IMR-90 (cell line): ENCODE data around the gene AMOTL2. TPM values are rescaled to one million over a fixed set of nuclear protein-coding genes. Genes with fewer than 3 reads are reported as not detected.

Experiments used
- ATAC-seq: fragments of 200-7000 bp; cut with Tn5 transposase; 2 replicates; pipeline ENCODE4 v1.9.1; 2020; ENCODE audit warnings: low read depth, mild to moderate bottlenecking, moderate library complexity
- BruUV-seq: library from RNA; stranded (reverse); fragments of 400-500 nt; replicated peaks from 2 replicates; lab custom pipeline; 2021; lab: Mats Ljungman, UMichigan
- CTCF ChIA-PET: fragments of 300-600 bp; formaldehyde crosslinking; extraction: SDS; loops from one replicate; lab custom pipeline; 2021; ENCODE audit warnings: antibody characterized with exemption; lab: Yijun Ruan, JAX
- POLR2A ChIA-PET: fragments of 300-600 bp; sonication (Branson Sonifier 250); formaldehyde crosslinking; loops from one replicate; lab custom pipeline; 2022; ENCODE audit warnings: antibody characterized with exemption; ENCODE audit not compliant: unreplicated experiment; lab: Charles Lee
- DNase-seq: peaks from one replicate; pipeline ENCODE4 v3.0.0; 2013
- H2AFZ ChIP-seq: replicated peaks from 2 replicates; pipeline ENCODE3; 2013; ENCODE audit warnings: low read length, mild to moderate bottlenecking; ENCODE audit not compliant: poor library complexity
- H2AK5ac ChIP-seq: 2 replicates; pipeline ENCODE4 v1.6.1; 2013; ENCODE audit warnings: low read depth, low read length, inconsistent platforms
- H2AK9ac ChIP-seq: replicated peaks from 2 replicates; pipeline ENCODE3; 2013; ENCODE audit warnings: mild to moderate bottlenecking, low read depth, low read length, moderate library complexity; ENCODE audit not compliant: poor library complexity
- H2BK120ac ChIP-seq: 2 replicates; pipeline ENCODE4 v1.6.1; 2013; ENCODE audit warnings: low read depth, low read length, inconsistent platforms
- H2BK15ac ChIP-seq: 3 replicates; pipeline ENCODE4 v1.6.1; 2013; ENCODE audit warnings: low read depth, low read length, inconsistent platforms
- H2BK20ac ChIP-seq: 2 replicates; pipeline ENCODE4 v1.6.1; 2013; ENCODE audit warnings: low read depth, mild to moderate bottlenecking, inconsistent platforms, low read length, moderate library complexity
- H2BK5ac ChIP-seq: 2 replicates; pipeline ENCODE4 v1.6.1; 2013; ENCODE audit warnings: mild to moderate bottlenecking, low read depth, low read length, inconsistent platforms; ENCODE audit not compliant: poor library complexity, severe bottlenecking
- H3K14ac ChIP-seq: replicated peaks from 2 replicates; pipeline ENCODE4 v1.6.1; 2013; ENCODE audit warnings: low read depth, low read length, inconsistent platforms
- H3K18ac ChIP-seq: 2 replicates; pipeline ENCODE4 v1.6.1; 2013; ENCODE audit warnings: low read depth, low read length, control low read depth
- H3K23ac ChIP-seq: 2 replicates; pipeline ENCODE4 v1.6.1; 2013; ENCODE audit warnings: low read depth, low read length, inconsistent platforms
- H3K27ac ChIP-seq: 2 replicates; pipeline ENCODE4 v1.5.1; 2013; ENCODE audit warnings: mild to moderate bottlenecking, control low read depth, low read length; ENCODE audit not compliant: insufficient read depth
- H3K27me3 ChIP-seq: 2 replicates; pipeline ENCODE4 v1.6.1; 2013; ENCODE audit warnings: low read length; ENCODE audit not compliant: control insufficient read depth, insufficient read depth
- H3K36me3 ChIP-seq: 2 replicates; pipeline ENCODE4 v1.6.1; 2013; ENCODE audit warnings: low read length, mixed read lengths; ENCODE audit not compliant: control insufficient read depth, insufficient read depth
- H3K4ac ChIP-seq: 2 replicates; pipeline ENCODE4 v1.6.1; 2013; ENCODE audit warnings: low read depth, low read length, inconsistent platforms
- H3K4me1 ChIP-seq: 2 replicates; pipeline ENCODE4 v1.6.1; 2013; ENCODE audit warnings: low read length, mixed read lengths; ENCODE audit not compliant: control insufficient read depth, insufficient read depth
- H3K4me2 ChIP-seq: 2 replicates; pipeline ENCODE4 v1.6.1; 2013; ENCODE audit warnings: low read depth, mild to moderate bottlenecking, control low read depth, low read length, moderate library complexity
- H3K4me3 ChIP-seq: 2 replicates; pipeline ENCODE4 v1.5.1; 2013; ENCODE audit warnings: low read depth, mild to moderate bottlenecking, control low read depth, low read length, moderate library complexity; ENCODE audit not compliant: insufficient read depth
- H3K56ac ChIP-seq: 2 replicates; pipeline ENCODE4 v1.6.1; 2013; ENCODE audit warnings: low read length, inconsistent platforms; ENCODE audit not compliant: insufficient read depth; ENCODE audit errors: extremely low read depth
- H3K79me1 ChIP-seq, 2 experiments: 2 replicates each; pipeline ENCODE4 v1.6.1; 2013; ENCODE audit warnings: low read length in 2 of 2, inconsistent platforms in 1 of 2, low read depth in 1 of 2
- H3K9ac ChIP-seq: 2 replicates; pipeline ENCODE4 v1.6.1; 2013; ENCODE audit warnings: low read depth, low read length, control low read depth
- H3K9me1 ChIP-seq: 2 replicates; pipeline ENCODE4 v1.6.1; 2013; ENCODE audit warnings: low read length, inconsistent platforms; ENCODE audit not compliant: insufficient read depth
- H3K9me3 ChIP-seq: 2 replicates; pipeline ENCODE4 v1.6.1; 2013; ENCODE audit warnings: low read length; ENCODE audit not compliant: control insufficient read depth, insufficient read depth
- H4K20me1 ChIP-seq: 2 replicates; pipeline ENCODE4 v1.6.1; 2013; ENCODE audit warnings: low read length, inconsistent platforms; ENCODE audit not compliant: insufficient read depth
- H4K5ac ChIP-seq: 2 replicates; pipeline ENCODE4 v1.6.1; 2013; ENCODE audit warnings: mild to moderate bottlenecking, low read depth, low read length, control low read depth
- H4K8ac ChIP-seq, 2 experiments: 2 replicates each; pipeline ENCODE4 v1.6.1; 2013; ENCODE audit warnings: low read depth in 2 of 2, low read length in 2 of 2, control low read depth in 1 of 2, inconsistent platforms in 1 of 2
- H4K91ac ChIP-seq: 2 replicates; pipeline ENCODE4 v1.6.1; 2013; ENCODE audit warnings: low read depth, low read length, inconsistent platforms; ENCODE audit not compliant: insufficient read depth
- BHLHE40 ChIP-seq: fragments of 150-350 bp; IDR thresholded peaks from 2 replicates; pipeline ENCODE4 v1.6.1; 2016; ENCODE audit warnings: mild to moderate bottlenecking, low read depth, low read length
- CEBPB ChIP-seq: IDR thresholded peaks from 2 replicates; pipeline ENCODE4 v1.6.1; 2012; ENCODE audit warnings: low read depth, low read length, improper control_type of control experiment
- CHD1 ChIP-seq: IDR thresholded peaks from 2 replicates; pipeline ENCODE4 v1.6.1; 2012; ENCODE audit warnings: low read depth, low read length, improper control_type of control experiment
- FOS ChIP-seq: fragments of 150-350 bp; IDR thresholded peaks from 2 replicates; pipeline ENCODE4 v1.6.1; 2016; ENCODE audit warnings: low read depth, low read length
- MAFK ChIP-seq: IDR thresholded peaks from 2 replicates; pipeline ENCODE4 v1.6.1; 2012; ENCODE audit warnings: low read depth, low read length, improper control_type of control experiment
- MAZ ChIP-seq: IDR thresholded peaks from 2 replicates; pipeline ENCODE4 v1.6.1; 2012; ENCODE audit warnings: low read depth, mild to moderate bottlenecking, low read length, improper control_type of control experiment, moderate library complexity, borderline replicate concordance
- MXI1 ChIP-seq: IDR thresholded peaks from 2 replicates; pipeline ENCODE4 v1.6.1; 2012; ENCODE audit warnings: low read depth, mild to moderate bottlenecking, low read length, moderate library complexity, borderline replicate concordance
- NFE2L2 ChIP-seq: fragments of 150-350 bp; IDR thresholded peaks from 2 replicates; pipeline ENCODE4 v1.6.1; 2016; ENCODE audit warnings: low read depth, mild to moderate bottlenecking, low read length
- POLR2A ChIP-seq: IDR thresholded peaks from 2 replicates; pipeline ENCODE4 v1.6.1; 2012; ENCODE audit warnings: mild to moderate bottlenecking, low read depth, low read length
- RAD21 ChIP-seq: IDR thresholded peaks from 2 replicates; pipeline ENCODE4 v1.6.1; 2012; ENCODE audit warnings: low read length, improper control_type of control experiment
- RCOR1 ChIP-seq: IDR thresholded peaks from 2 replicates; pipeline ENCODE4 v1.6.1; 2012; ENCODE audit warnings: mild to moderate bottlenecking, low read length, improper control_type of control experiment; ENCODE audit not compliant: insufficient replicate concordance
- RFX5 ChIP-seq: IDR thresholded peaks from 2 replicates; pipeline ENCODE4 v1.8.0; 2012; ENCODE audit warnings: low read depth, mild to moderate bottlenecking, low read length, moderate library complexity
- SMC3 ChIP-seq: fragments of 150-350 bp; IDR thresholded peaks from 2 replicates; pipeline ENCODE4 v1.6.1; 2016; ENCODE audit warnings: low read depth, mild to moderate bottlenecking, antibody characterized with exemption, low read length, moderate library complexity
- WGBS, 2 experiments: methylation state at CpG; one replicate each; pipeline versions ENCODE4 v1.1.5 to v1.1.7; 2013; ENCODE audit warnings: missing lambda C conversion rate in 2 of 2; ENCODE audit not compliant: insufficient read length in 1 of 2; ENCODE audit errors: extremely low coverage in 2 of 2; 5-methylcytosine and 5-hydroxymethylcytosine counted together
- dilution Hi-C: fragments of 300-500 bp; cut with HindIII; formaldehyde crosslinking; loops from one replicate; pipeline ENCODE4 v1.14.3; 2018; ENCODE audit warnings: low sequenced_read_pairs; ENCODE audit not compliant: unreplicated experiment
- in situ Hi-C: fragments of 300-500 bp; cut with MboI; formaldehyde crosslinking; loops from 3 replicates; pipeline ENCODE4 v1.14.3; 2019; ENCODE audit warnings: low sequenced_read_pairs, inconsistent platforms, mixed read lengths
- intact Hi-C: fragments of 100-400 bp; cut with micrococcal nuclease; formaldehyde crosslinking; loops from 2 replicates; pipeline ENCODE4 v1.10.0; 2022
- polyA plus RNA-seq, 3 experiments: library from polyadenylated mRNA; depleted of rRNA; stranded (reverse); fragments of >200 nt; gene quantifications; 2 replicates each; pipeline ENCODE4 v1.2.3, GENCODE V29; 2012; ENCODE audit warnings: low replicate concordance in 1 of 3
- total RNA-seq: library from RNA; depleted of rRNA; stranded (reverse); fragments of >200 nt; gene quantifications from 2 replicates; pipeline ENCODE4 v1.2.3, GENCODE V29; 2012
- TF ChIP-seq, protein P1 (sequence below): fragments of 150-350 bp; IDR thresholded peaks from 2 replicates; pipeline ENCODE4 v1.6.1; 2017; ENCODE audit warnings: mild to moderate bottlenecking, antibody characterized with exemption, low read length, low read depth
- TF ChIP-seq, protein P2 (sequence below): conservative IDR thresholded peaks from 2 replicates; pipeline ENCODE4 v1.5.1; 2012; ENCODE audit warnings: mild to moderate bottlenecking, low read depth, low read length, improper control_type of control experiment
- TF ChIP-seq, protein P3 (sequence below): fragments of 150-350 bp; IDR thresholded peaks from 2 replicates; pipeline ENCODE4 v1.6.1; 2016; ENCODE audit warnings: low read depth, mild to moderate bottlenecking, low read length, moderate library complexity, borderline replicate concordance

AMOTL2 gene
- total and polyA plus RNA-seq, 2 of the 4 experiments (the other 2 are of a cell fraction): 162 to 176 TPM

DNA sequence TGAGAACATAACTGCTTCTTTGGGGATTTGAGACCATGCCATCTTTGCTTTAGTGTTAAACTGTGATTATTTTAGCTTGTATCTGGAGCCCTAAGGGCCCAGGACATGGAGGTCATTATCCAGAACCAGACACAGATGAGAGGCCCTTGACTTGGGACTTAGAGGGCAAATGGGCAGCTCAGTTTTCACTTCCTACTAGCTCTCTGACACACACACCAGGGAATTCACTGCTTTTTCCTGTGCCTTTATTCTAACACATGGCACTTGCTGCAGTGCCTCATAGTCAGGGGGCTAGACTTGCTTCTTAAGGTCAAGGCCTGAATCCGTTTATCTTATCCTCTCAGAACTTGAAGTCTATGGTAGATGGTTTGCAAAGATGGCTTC, 33.3 kb downstream of the AMOTL2 start:
- Histone ChIP-seq H2BK120ac (peak overlapping the region; percentile 95), H2AFZ (peak overlapping the region; percentile 80), H3K9me1 (peaks cover 19% of the 10 kb centered on the region), H2BK20ac (peak overlapping the region; percentile 84), H4K20me1 (no peaks in the 10 kb centered on the region), H3K14ac (peak overlapping the region; percentile 90), H3K27me3 (no peaks in the 10 kb centered on the region), H4K8ac (peak overlapping the region; percentile 25 to 84; a peak in 3 of 4 replicates), H3K9me3 (no peaks in the 10 kb centered on the region), H2BK15ac (peak overlapping the region; percentile 93), H3K79me1 (peaks cover 0 to 3% of the 10 kb centered on the region in 2 experiments; a peak in 1 of 4 replicates), H3K4me2 (no peak overlapping the region), H3K4me1 (peaks cover 26% of the 10 kb centered on the region), H2AK9ac (peak overlapping the region; percentile 86), H3K4ac (peak overlapping the region; percentile 92), H3K4me3 (no peak overlapping the region), H2BK5ac (peak overlapping the region; percentile 80), H4K5ac (peak overlapping the region; percentile 98; the same call in 1 of the 2 replicates), H3K56ac (no peak overlapping the region), H3K36me3 (no peaks in the 10 kb centered on the region), H4K91ac (peak overlapping the region; percentile 76), H3K27ac (0 out of 2 replicates have a peak overlapping the region, but pooled peaks have one; percentile 16), H3K9ac (no peak overlapping the region), H3K23ac (peak overlapping the region; percentile 29; the same call in 1 of the 2 replicates), H2AK5ac (peak overlapping the region; percentile 98; the same call in 1 of the 2 replicates), H3K18ac (peak overlapping the region; percentile 89; the same call in 1 of the 2 replicates)
- WGBS, 2 experiments: no CpG with 5 or more reads among the region's 1 CpG
- ChIA-PET POLR2A (no interaction called here), CTCF (no interaction called here)
- ATAC-seq (peak; percentile 33; the same call in 1 of the 2 replicates), DNase-seq (no peak)
- TF ChIP-seq RCOR1 (no peak), FOS (no peak), MXI1 (no peak), CHD1 (no peak), BHLHE40 (no peak), RFX5 (no peak), RAD21 (no peak), SMC3 (no peak), NFE2L2 (no peak), MAFK (no peak), CEBPB (no peak), POLR2A (no peak), MAZ (no peak)
- TF ChIP-seq, protein P1, sequence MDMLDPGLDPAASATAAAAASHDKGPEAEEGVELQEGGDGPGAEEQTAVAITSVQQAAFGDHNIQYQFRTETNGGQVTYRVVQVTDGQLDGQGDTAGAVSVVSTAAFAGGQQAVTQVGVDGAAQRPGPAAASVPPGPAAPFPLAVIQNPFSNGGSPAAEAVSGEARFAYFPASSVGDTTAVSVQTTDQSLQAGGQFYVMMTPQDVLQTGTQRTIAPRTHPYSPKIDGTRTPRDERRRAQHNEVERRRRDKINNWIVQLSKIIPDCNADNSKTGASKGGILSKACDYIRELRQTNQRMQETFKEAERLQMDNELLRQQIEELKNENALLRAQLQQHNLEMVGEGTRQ: no peak
- TF ChIP-seq, protein P2, sequence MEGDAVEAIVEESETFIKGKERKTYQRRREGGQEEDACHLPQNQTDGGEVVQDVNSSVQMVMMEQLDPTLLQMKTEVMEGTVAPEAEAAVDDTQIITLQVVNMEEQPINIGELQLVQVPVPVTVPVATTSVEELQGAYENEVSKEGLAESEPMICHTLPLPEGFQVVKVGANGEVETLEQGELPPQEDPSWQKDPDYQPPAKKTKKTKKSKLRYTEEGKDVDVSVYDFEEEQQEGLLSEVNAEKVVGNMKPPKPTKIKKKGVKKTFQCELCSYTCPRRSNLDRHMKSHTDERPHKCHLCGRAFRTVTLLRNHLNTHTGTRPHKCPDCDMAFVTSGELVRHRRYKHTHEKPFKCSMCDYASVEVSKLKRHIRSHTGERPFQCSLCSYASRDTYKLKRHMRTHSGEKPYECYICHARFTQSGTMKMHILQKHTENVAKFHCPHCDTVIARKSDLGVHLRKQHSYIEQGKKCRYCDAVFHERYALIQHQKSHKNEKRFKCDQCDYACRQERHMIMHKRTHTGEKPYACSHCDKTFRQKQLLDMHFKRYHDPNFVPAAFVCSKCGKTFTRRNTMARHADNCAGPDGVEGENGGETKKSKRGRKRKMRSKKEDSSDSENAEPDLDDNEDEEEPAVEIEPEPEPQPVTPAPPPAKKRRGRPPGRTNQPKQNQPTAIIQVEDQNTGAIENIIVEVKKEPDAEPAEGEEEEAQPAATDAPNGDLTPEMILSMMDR: no peak
- TF ChIP-seq, protein P3, sequence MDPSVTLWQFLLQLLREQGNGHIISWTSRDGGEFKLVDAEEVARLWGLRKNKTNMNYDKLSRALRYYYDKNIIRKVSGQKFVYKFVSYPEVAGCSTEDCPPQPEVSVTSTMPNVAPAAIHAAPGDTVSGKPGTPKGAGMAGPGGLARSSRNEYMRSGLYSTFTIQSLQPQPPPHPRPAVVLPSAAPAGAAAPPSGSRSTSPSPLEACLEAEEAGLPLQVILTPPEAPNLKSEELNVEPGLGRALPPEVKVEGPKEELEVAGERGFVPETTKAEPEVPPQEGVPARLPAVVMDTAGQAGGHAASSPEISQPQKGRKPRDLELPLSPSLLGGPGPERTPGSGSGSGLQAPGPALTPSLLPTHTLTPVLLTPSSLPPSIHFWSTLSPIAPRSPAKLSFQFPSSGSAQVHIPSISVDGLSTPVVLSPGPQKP: no peak
- in situ Hi-C loops: no loop called here
- intact Hi-C loops: no loop called here
- dilution Hi-C loops: no loop called here
- BruUV-seq: no TSS peak
